GM21423 (cell line): ENCODE measurements around the gene DIABLO.

ENCODE experiments used
- ATAC-seq: cut with Tn5 transposase; IDR thresholded peaks from one replicate; pipeline ENCODE4 v1.9.1; 2021; ENCODE audit warnings: mild to moderate bottlenecking, moderate library complexity; ENCODE audit not compliant: unreplicated experiment

The DIABLO gene

GRCh38 chr12:122159882-122160281, 66.0 kb downstream of the DIABLO start:
- no peak for ATAC-seq

- no peak for ATAC-seq
Observed at GRCh38 chr12:122158700-122159285, 67.1 kb downstream of the DIABLO start.
